OCI-LY1 (cell line): ENCODE measurements around the gene CCM2.

Experiments
- EZH2 ChIP-seq: fragments of 200-600 bp; sonication (generic), shearing (Covaris generic); IDR thresholded peaks from 2 replicates; pipeline ENCODE4 v1.8.0; 2017; ENCODE audit warnings: borderline replicate concordance, mixed run types, mild to moderate bottlenecking, antibody characterized with exemption, low read length, moderate library complexity, mixed read lengths
- TF ChIP-seq, protein P1 (sequence below): fragments of 200-600 bp; sonication (generic), shearing (Covaris generic); IDR thresholded peaks from 2 replicates; pipeline ENCODE4 v1.5.1; 2017; ENCODE audit warnings: mild to moderate bottlenecking, antibody characterized with exemption, low read length, moderate library complexity, mixed read lengths

DNA sequence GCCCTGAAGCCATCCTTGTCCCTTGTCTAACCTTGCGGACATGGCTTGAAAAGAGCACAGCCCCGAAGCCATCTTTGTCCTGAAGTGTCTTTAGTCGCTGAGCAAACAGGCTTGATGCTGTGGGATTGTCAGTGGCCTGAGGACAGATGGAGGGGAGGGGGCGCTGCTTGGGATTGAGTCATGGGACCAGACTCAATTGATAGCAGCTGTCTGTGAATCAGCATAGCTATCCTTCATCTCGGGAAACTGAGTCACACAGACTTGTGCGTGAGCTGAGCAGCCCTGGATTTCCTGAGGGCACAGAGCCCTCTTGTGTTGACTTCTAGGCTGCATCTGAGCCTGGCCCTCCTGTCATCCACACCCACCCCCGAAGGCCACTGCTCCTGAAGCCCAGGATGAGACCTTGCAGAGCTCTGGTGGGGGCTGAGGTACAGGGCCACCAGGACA is 35.6 kb upstream of the CCM2 start:
- TF ChIP-seq, protein P1, sequence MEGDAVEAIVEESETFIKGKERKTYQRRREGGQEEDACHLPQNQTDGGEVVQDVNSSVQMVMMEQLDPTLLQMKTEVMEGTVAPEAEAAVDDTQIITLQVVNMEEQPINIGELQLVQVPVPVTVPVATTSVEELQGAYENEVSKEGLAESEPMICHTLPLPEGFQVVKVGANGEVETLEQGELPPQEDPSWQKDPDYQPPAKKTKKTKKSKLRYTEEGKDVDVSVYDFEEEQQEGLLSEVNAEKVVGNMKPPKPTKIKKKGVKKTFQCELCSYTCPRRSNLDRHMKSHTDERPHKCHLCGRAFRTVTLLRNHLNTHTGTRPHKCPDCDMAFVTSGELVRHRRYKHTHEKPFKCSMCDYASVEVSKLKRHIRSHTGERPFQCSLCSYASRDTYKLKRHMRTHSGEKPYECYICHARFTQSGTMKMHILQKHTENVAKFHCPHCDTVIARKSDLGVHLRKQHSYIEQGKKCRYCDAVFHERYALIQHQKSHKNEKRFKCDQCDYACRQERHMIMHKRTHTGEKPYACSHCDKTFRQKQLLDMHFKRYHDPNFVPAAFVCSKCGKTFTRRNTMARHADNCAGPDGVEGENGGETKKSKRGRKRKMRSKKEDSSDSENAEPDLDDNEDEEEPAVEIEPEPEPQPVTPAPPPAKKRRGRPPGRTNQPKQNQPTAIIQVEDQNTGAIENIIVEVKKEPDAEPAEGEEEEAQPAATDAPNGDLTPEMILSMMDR, result peak; percentile 68
- TF ChIP-seq EZH2, result no peak
